Breast epithelium (tissue), 4 donors: ENCODE measurements around the gene MCM5. TPM values are rescaled to one million over a fixed set of nuclear protein-coding genes. Genes with fewer than 3 reads are reported as not detected.

Source experiments
- DNase-seq, 2 donors: peaks; one replicate each; pipeline ENCODE4 v3.0.0-alpha.2; 2019; ENCODE audit warnings: low spot score in 2 of 2
- H3K27ac ChIP-seq, 2 donors: fragments of 200-600 bp; sonication (generic) in 1 of 2; one replicate each; pipeline ENCODE4 v1.5.1; 2016 to 2019; ENCODE audit warnings: mild to moderate bottlenecking in 1 of 2
- H3K27me3 ChIP-seq, 2 donors: fragments of 200-600 bp; sonication (generic) in 1 of 2; one replicate each; pipeline versions ENCODE4 v1.5.1 to v1.6.0; 2017 to 2019; ENCODE audit warnings: control low read depth in 1 of 2, mild to moderate bottlenecking in 1 of 2
- H3K36me3 ChIP-seq: fragments of 200-600 bp; one replicate; pipeline ENCODE4 v1.5.1; 2019
- H3K4me1 ChIP-seq, 2 donors: fragments of 200-600 bp; sonication (generic); one replicate each; pipeline ENCODE4 v1.5.1; 2016 to 2019; ENCODE audit warnings: control low read depth in 1 of 2
- H3K4me3 ChIP-seq, 3 donors: fragments of 200-600 bp; sonication (generic); 1 replicate in 2 of 3; 2 replicates in 1 of 3; pipeline ENCODE4 v1.5.1; 2016 to 2019; ENCODE audit warnings: mild to moderate bottlenecking in 3 of 3, moderate library complexity in 2 of 3
- H3K9me3 ChIP-seq, 2 donors: fragments of 200-600 bp; sonication (generic) in 1 of 2; one replicate each; pipeline ENCODE4 v1.5.1; 2016 to 2019; ENCODE audit warnings: control low read depth in 1 of 2
- CTCF ChIP-seq, 3 donors: fragments of 450-650 bp; IDR thresholded peaks; one replicate each; pipeline ENCODE4 v1.5.1; 2016 to 2017; ENCODE audit warnings: antibody characterized with exemption in 3 of 3, mild to moderate bottlenecking in 3 of 3, moderate library complexity in 3 of 3
- POLR2A ChIP-seq: fragments of 450-650 bp; IDR thresholded peaks from one replicate; pipeline ENCODE4 v1.6.1; 2016; ENCODE audit warnings: antibody characterized with exemption, mild to moderate bottlenecking, moderate library complexity
- POLR2AphosphoS5 ChIP-seq, 3 donors: sonication (generic); formaldehyde crosslinking; IDR thresholded peaks; one replicate each; pipeline ENCODE4 v1.6.1; 2017; ENCODE audit warnings: antibody characterized with exemption in 3 of 3
- intact Hi-C: fragments of 100-400 bp; cut with DNase I; formaldehyde crosslinking; loops from one replicate; pipeline ENCODE4 v1.15.1; 2023; ENCODE audit warnings: low total_unique reads
- total RNA-seq, 3 donors: library from RNA; depleted of rRNA; stranded (reverse); fragments of >200 nt; gene quantifications; one replicate each; pipeline ENCODE4 v1.1.0, GENCODE V29; 2016

MCM5 gene
- total RNA-seq, 3 donors from 2014 or later = 16.4 to 23.3 (median 16.8) TPM

GRCh38 chr22:35386670-35387288 lies 13.2 kb upstream of the MCM5 start:
- no peaks in the 10 kb centered on the region for H3K4me1 ChIP-seq
- H3K36me3 ChIP-seq = no peaks in the 10 kb centered on the region
- H3K4me3 ChIP-seq = no peak overlapping the region
- no peak for DNase-seq
- H3K27me3 ChIP-seq = no peaks in the 10 kb centered on the region
- intact Hi-C loops = no loop called here
- no peaks in the 10 kb centered on the region for H3K9me3 ChIP-seq
- H3K27ac ChIP-seq = no peak overlapping the region
- no peak for TF ChIP-seq POLR2AphosphoS5 (IDR thresholded peaks at IDR 0.05)
- no peak for TF ChIP-seq POLR2A
- no peak for TF ChIP-seq CTCF (IDR thresholded peaks at IDR 0.05)

GRCh38 chr22:35390933-35391332 lies 9.0 kb upstream of the MCM5 start:
- H3K9me3 ChIP-seq = no peaks in the 10 kb centered on the region
- no peaks in the 10 kb centered on the region for H3K4me1 ChIP-seq
- H3K27me3 ChIP-seq = no peaks in the 10 kb centered on the region
- DNase-seq = no peak
- TF ChIP-seq CTCF (IDR thresholded peaks at IDR 0.05) (no peak), POLR2AphosphoS5 (IDR thresholded peaks at IDR 0.05) (no peak), POLR2A (no peak)
- intact Hi-C loops = no loop called here
- no peak overlapping the region for H3K27ac ChIP-seq
- H3K4me3 ChIP-seq = no peak overlapping the region
- H3K36me3 ChIP-seq = no peaks in the 10 kb centered on the region

- DNase-seq = no peak
- intact Hi-C loops = no loop called here
- no peaks in the 10 kb centered on the region for H3K36me3 ChIP-seq
- H3K27ac ChIP-seq = no peak overlapping the region
- no peaks in the 10 kb centered on the region for H3K9me3 ChIP-seq
- H3K27me3 ChIP-seq = no peaks in the 10 kb centered on the region
- H3K4me1 ChIP-seq = no peaks in the 10 kb centered on the region
- TF ChIP-seq CTCF (IDR thresholded peaks at IDR 0.05) = no peak
- no peak for TF ChIP-seq POLR2AphosphoS5 (IDR thresholded peaks at IDR 0.05)
- TF ChIP-seq POLR2A = no peak
- no peak overlapping the region for H3K4me3 ChIP-seq
Observed at GRCh38 chr22:35392357-35392756, 7.6 kb upstream of the MCM5 start.

- no peak overlapping the region for H3K4me3 ChIP-seq
- intact Hi-C loops = no loop called here
- H3K36me3 ChIP-seq = no peaks in the 10 kb centered on the region
- H3K9me3 ChIP-seq = no peaks in the 10 kb centered on the region
- no peaks in the 10 kb centered on the region for H3K4me1 ChIP-seq
- DNase-seq = no peak
- H3K27ac ChIP-seq = no peak overlapping the region
- no peak for TF ChIP-seq POLR2AphosphoS5 (IDR thresholded peaks at IDR 0.05)
- TF ChIP-seq POLR2A = no peak
- no peak for TF ChIP-seq CTCF (IDR thresholded peaks at IDR 0.05)
- no peaks in the 10 kb centered on the region for H3K27me3 ChIP-seq
Observed at GRCh38 chr22:35393116-35394010, 6.6 kb upstream of the MCM5 start.

GRCh38 chr22:35394011-35394312 lies 6.0 kb upstream of the MCM5 start:
- no peaks in the 10 kb centered on the region for H3K9me3 ChIP-seq
- H3K27ac ChIP-seq = no peak overlapping the region

More at GRCh38 chr22:35394011-35394312, 6.0 kb upstream of the MCM5 start:
- Histone ChIP-seq H3K36me3 (no peaks in the 10 kb centered on the region), H3K4me3 (no peak overlapping the region), H3K4me1 (no peaks in the 10 kb centered on the region), H3K27me3 (no peaks in the 10 kb centered on the region)
- TF ChIP-seq CTCF (IDR thresholded peaks at IDR 0.05) (no peak), POLR2A (no peak), POLR2AphosphoS5 (IDR thresholded peaks at IDR 0.05) (no peak)
- intact Hi-C loops = no loop called here
- DNase-seq = no peak
